Measurements from ENCODE around the gene CDCA8. TPM values are rescaled to one million over a fixed set of nuclear protein-coding genes. Genes with fewer than 3 reads are reported as not detected.

Gene CDCA8
- total and polyA plus RNA-seq, 2 experiments from 2014 or later = 31.6 to 37.9 TPM

DNA sequence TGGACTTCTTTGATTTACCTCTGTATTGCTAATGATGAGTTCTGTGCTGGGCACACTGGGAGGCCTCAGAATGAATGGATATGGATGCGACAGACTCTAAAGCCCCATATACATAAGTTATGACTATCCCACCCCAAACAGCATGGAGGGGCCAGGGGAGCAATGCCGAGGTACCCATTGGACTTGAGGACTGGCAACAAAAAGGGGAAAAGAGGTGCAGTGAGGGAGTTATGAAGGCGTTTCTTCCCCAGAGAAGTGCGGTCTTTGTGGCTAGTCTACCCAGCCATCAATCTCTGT lies 15.2 kb upstream of the CDCA8 start:
- no peak for TF ChIP-seq NANOG (IDR thresholded peaks at IDR 0.05; ENCODE audit: borderline replicate concordance)
- no peak for TF ChIP-seq STAT1 (IDR thresholded peaks at IDR 0.05; ENCODE audit: unreplicated experiment)
- TF ChIP-seq, protein P1, sequence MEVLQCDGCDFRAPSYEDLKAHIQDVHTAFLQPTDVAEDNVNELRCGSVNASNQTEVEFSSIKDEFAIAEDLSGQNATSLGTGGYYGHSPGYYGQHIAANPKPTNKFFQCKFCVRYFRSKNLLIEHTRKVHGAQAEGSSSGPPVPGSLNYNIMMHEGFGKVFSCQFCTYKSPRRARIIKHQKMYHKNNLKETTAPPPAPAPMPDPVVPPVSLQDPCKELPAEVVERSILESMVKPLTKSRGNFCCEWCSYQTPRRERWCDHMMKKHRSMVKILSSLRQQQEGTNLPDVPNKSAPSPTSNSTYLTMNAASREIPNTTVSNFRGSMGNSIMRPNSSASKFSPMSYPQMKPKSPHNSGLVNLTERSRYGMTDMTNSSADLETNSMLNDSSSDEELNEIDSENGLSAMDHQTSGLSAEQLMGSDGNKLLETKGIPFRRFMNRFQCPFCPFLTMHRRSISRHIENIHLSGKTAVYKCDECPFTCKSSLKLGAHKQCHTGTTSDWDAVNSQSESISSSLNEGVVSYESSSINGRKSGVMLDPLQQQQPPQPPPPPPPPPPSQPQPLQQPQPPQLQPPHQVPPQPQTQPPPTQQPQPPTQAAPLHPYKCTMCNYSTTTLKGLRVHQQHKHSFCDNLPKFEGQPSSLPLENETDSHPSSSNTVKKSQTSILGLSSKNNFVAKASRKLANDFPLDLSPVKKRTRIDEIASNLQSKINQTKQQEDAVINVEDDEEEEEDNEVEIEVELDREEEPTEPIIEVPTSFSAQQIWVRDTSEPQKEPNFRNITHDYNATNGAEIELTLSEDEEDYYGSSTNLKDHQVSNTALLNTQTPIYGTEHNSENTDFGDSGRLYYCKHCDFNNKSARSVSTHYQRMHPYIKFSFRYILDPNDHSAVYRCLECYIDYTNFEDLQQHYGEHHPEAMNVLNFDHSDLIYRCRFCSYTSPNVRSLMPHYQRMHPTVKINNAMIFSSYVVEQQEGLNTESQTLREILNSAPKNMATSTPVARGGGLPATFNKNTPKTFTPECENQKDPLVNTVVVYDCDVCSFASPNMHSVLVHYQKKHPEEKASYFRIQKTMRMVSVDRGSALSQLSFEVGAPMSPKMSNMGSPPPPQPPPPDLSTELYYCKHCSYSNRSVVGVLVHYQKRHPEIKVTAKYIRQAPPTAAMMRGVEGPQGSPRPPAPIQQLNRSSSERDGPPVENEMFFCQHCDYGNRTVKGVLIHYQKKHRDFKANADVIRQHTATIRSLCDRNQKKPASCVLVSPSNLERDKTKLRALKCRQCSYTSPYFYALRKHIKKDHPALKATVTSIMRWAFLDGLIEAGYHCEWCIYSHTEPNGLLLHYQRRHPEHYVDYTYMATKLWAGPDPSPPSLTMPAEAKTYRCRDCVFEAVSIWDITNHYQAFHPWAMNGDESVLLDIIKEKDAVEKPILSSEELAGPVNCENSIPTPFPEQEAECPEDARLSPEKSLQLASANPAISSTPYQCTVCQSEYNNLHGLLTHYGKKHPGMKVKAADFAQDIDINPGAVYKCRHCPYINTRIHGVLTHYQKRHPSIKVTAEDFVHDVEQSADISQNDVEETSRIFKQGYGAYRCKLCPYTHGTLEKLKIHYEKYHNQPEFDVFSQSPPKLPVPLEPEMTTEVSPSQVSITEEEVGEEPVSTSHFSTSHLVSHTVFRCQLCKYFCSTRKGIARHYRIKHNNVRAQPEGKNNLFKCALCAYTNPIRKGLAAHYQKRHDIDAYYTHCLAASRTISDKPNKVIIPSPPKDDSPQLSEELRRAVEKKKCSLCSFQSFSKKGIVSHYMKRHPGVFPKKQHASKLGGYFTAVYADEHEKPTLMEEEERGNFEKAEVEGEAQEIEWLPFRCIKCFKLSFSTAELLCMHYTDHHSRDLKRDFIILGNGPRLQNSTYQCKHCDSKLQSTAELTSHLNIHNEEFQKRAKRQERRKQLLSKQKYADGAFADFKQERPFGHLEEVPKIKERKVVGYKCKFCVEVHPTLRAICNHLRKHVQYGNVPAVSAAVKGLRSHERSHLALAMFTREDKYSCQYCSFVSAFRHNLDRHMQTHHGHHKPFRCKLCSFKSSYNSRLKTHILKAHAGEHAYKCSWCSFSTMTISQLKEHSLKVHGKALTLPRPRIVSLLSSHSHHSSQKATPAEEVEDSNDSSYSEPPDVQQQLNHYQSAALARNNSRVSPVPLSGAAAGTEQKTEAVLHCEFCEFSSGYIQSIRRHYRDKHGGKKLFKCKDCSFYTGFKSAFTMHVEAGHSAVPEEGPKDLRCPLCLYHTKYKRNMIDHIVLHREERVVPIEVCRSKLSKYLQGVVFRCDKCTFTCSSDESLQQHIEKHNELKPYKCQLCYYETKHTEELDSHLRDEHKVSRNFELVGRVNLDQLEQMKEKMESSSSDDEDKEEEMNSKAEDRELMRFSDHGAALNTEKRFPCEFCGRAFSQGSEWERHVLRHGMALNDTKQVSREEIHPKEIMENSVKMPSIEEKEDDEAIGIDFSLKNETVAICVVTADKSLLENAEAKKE (CRISPR knock-in tag; IDR thresholded peaks at IDR 0.05) = no peak
- TF ChIP-seq, protein P2, sequence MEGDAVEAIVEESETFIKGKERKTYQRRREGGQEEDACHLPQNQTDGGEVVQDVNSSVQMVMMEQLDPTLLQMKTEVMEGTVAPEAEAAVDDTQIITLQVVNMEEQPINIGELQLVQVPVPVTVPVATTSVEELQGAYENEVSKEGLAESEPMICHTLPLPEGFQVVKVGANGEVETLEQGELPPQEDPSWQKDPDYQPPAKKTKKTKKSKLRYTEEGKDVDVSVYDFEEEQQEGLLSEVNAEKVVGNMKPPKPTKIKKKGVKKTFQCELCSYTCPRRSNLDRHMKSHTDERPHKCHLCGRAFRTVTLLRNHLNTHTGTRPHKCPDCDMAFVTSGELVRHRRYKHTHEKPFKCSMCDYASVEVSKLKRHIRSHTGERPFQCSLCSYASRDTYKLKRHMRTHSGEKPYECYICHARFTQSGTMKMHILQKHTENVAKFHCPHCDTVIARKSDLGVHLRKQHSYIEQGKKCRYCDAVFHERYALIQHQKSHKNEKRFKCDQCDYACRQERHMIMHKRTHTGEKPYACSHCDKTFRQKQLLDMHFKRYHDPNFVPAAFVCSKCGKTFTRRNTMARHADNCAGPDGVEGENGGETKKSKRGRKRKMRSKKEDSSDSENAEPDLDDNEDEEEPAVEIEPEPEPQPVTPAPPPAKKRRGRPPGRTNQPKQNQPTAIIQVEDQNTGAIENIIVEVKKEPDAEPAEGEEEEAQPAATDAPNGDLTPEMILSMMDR (conservative IDR thresholded peaks at IDR 0.05; ENCODE audit: low read depth in 2 of 2) = no peak
- no peak for TF ChIP-seq JUNB (IDR thresholded peaks at IDR 0.05; ENCODE audit: unreplicated experiment)
- no peak for TF ChIP-seq EZH2phosphoT487 (IDR thresholded peaks at IDR 0.05; ENCODE audit: unreplicated experiment)
- TF ChIP-seq EZH2 (IDR thresholded peaks at IDR 0.05; ENCODE audit: low read depth, unreplicated experiment) = no peak
- TF ChIP-seq, protein P3, sequence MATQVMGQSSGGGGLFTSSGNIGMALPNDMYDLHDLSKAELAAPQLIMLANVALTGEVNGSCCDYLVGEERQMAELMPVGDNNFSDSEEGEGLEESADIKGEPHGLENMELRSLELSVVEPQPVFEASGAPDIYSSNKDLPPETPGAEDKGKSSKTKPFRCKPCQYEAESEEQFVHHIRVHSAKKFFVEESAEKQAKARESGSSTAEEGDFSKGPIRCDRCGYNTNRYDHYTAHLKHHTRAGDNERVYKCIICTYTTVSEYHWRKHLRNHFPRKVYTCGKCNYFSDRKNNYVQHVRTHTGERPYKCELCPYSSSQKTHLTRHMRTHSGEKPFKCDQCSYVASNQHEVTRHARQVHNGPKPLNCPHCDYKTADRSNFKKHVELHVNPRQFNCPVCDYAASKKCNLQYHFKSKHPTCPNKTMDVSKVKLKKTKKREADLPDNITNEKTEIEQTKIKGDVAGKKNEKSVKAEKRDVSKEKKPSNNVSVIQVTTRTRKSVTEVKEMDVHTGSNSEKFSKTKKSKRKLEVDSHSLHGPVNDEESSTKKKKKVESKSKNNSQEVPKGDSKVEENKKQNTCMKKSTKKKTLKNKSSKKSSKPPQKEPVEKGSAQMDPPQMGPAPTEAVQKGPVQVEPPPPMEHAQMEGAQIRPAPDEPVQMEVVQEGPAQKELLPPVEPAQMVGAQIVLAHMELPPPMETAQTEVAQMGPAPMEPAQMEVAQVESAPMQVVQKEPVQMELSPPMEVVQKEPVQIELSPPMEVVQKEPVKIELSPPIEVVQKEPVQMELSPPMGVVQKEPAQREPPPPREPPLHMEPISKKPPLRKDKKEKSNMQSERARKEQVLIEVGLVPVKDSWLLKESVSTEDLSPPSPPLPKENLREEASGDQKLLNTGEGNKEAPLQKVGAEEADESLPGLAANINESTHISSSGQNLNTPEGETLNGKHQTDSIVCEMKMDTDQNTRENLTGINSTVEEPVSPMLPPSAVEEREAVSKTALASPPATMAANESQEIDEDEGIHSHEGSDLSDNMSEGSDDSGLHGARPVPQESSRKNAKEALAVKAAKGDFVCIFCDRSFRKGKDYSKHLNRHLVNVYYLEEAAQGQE (IDR thresholded peaks at IDR 0.05; ENCODE audit: unreplicated experiment) = no peak
- Mint-ChIP-seq H3K4me1 (peaks cover 6% of the 10 kb centered on the region), H3K27me3 (ENCODE audit: insufficient read depth, low read depth, poor library complexity) (peaks cover 9% of the 10 kb centered on the region), H3K4me3 (no peak overlapping the region), H3K27ac (no peak overlapping the region), H3K36me3 (ENCODE audit: low read depth) (peaks cover 8% of the 10 kb centered on the region; the same call in 2 of the 3 replicates), H3K9me3 (no peaks in the 10 kb centered on the region)
- Histone ChIP-seq H3K4me3 (no peak overlapping the region), H3K36me3 (ENCODE audit: insufficient read depth) (peaks cover 6% of the 10 kb centered on the region), H3K27me3 (ENCODE audit: insufficient read depth) (no peaks in the 10 kb centered on the region), H3K4me2 (no peak overlapping the region), H3F3A (replicated peaks; ENCODE audit: low read depth) (no peaks in the 10 kb centered on the region), H3K79me2 (replicated peaks; ENCODE audit: insufficient read depth) (no peaks in the 10 kb centered on the region), H3K27ac (ENCODE audit: low read depth) (no peak overlapping the region), H4K20me1 (replicated peaks; ENCODE audit: insufficient read depth) (no peaks in the 10 kb centered on the region), H3K9me2 (ENCODE audit: insufficient read depth) (no peaks in the 10 kb centered on the region), H3K4me1 (ENCODE audit: insufficient read depth) (no peaks in the 10 kb centered on the region), H2AFZ (peak overlapping the region; percentile 34; the same call in 1 of the 2 replicates)
- no peak for ATAC-seq
- no peak for DNase-seq (ENCODE audit: low spot score)
